Stomach (tissue), 4 donors: Measurements from ENCODE around the gene MRAS.

Experiments
- CTCF ChIP-seq, 7 experiments: fragments of 450-650 bp in 4 of 7; fragments of 200-600 bp in 3 of 7; sonication (generic) in 3 of 7; IDR thresholded peaks; one replicate each; pipeline ENCODE4 v1.5.1; 2016 to 2019; ENCODE audit warnings: antibody characterized with exemption in 7 of 7, control low read depth in 2 of 7, mild to moderate bottlenecking in 1 of 7
- EP300 ChIP-seq: sonication (generic); formaldehyde crosslinking; IDR thresholded peaks from one replicate; pipeline ENCODE4 v1.6.1; 2017; ENCODE audit warnings: antibody characterized with exemption
- POLR2A ChIP-seq, 4 donors: fragments of 450-650 bp; IDR thresholded peaks; one replicate each; pipeline ENCODE4 v1.6.1; 2016; ENCODE audit warnings: antibody characterized with exemption in 4 of 4, control low read depth in 2 of 4, mild to moderate bottlenecking in 1 of 4, moderate library complexity in 1 of 4
- POLR2AphosphoS5 ChIP-seq, 3 donors: sonication (generic); formaldehyde crosslinking; IDR thresholded peaks; one replicate each; pipeline ENCODE4 v1.6.1; 2016; ENCODE audit warnings: antibody characterized with exemption in 3 of 3

GRCh38 chr3:138362538-138362937 is 14.2 kb downstream of the MRAS start:
- TF ChIP-seq CTCF (IDR thresholded peaks at IDR 0.05) (no peak), POLR2A (IDR thresholded peaks at IDR 0.05) (no peak), POLR2AphosphoS5 (IDR thresholded peaks at IDR 0.05) (no peak), EP300 (no peak)
